CD4-positive, alpha-beta T cell treated with Interleukin-15 for 1 hour (primary cell): ENCODE results near the gene PPP2R2D.

ENCODE experiments used
- DNase-seq: peaks from one replicate; pipeline ENCODE4 v3.0.0-alpha.2; 2020

The PPP2R2D gene

GRCh38 chr10:131890276-131891195 is 10.3 kb upstream of the PPP2R2D start:
- DNase-seq: no peak

DNA sequence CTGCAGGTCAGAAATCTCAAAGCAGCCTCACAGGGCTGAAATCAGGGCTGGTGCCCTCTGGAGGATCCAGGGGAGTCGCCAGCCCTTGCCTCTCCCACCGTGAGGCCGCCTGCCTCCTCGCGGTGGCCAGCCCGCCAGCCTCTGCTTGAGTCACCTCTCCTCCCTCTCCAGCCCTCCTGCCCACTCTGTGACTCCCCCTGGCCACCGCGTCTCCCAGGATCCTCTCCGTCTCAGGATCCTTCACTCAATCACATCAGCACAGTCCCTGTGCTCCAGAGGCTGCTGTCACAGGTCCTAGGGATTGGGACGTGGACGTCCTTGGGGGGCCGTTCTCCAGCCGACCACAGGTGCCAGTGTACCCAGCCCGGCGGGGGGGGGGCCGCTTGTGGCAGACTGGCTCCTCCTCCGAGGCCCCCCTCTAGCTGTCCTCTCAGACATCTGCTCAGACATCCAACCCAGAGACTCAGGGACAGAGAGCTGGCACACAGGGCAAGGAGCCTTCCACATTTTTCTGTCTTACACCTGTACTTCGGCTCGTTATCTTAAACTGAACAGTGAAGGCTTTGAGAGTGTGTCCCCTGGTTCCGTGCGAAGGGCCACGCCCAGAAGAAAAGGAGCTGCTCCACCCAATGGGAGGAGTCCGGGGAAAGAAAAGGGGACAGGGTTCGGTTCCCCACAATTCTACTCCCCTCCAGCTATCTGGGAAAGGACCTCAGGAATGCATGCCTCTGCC is 9.4 kb upstream of the PPP2R2D start:
- DNase-seq: no peak

DNA sequence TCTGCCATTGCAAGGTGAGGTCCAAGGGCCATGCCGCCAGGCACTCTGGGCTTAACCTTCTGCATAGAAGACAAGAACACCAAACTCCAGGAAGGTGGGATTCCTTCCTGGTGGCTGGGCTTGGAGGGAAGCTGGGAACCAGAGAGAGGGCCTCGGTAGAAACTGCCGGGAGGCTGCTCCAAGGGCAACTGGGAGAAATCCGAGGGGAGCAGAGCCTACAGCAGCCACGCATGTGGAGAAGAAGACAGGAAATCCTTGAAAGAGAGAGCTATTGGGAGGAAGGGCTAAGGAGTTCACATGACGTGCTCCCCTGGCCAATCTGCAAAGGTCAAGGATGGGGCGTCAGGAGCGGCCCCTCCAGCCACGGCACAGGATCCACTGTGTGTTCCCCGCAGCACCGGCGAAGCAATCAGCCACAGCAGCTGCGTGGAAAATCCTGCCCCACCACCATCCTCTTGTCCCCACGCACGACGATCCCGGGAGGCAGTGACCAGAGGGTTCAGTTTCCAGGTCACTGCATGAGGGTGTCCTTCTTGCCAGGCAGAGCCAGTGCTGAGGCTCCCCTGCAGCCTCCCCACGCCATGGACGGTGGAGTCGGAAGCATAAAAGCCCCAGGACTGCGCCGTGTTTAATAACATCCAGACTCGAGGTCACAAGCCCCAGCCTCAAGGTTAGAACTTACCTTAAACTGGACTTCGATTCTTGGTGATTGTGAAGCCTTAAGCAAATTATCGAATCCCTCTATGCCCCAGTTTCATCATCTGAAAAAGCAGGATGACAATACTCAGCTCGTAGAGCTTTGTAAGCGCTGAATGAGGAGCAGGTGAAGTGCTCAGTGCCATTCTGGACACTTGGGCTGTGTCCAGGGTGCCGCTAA is 8.6 kb upstream of the PPP2R2D start:
- DNase-seq: no peak

DNA sequence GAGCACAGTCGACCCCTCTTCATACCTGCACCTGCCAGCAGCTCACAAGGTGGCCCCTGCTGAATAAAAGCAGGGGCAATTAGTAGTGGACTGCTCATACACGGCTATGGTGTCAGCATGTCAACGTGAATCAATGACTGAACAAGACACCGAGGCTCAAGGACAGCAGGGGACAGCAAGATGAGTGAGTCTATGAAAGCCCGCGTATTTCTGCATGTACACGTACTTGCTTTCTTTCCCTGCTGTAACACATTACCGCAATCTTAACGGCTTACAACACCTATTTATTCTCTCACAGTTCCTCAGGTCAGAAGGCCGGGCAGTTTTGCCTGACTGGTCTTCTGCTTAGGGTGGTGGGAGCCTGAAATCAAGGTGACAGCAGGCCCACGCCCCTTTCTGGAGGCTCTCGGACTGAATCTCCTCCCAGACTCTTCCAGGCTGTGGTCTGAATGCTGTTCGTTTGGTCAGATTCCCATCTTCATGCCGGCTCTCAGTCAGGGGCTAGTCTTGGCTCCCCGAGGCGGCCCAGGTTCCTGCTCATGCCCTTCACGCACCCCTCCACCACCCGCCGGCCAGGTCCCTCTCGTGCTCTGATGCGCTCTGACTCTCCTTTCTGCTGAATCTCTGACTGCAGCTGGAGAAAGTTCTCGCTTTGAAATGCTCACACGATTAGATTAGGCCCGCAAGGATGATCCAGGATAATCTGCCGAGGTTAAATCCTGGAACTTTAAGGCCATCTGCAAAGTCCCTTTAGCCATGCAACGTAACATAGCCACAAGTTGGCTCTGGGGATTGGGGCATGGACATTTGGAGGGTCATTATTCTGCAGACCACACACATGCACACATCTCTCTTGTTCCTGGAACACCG is 7.8 kb upstream of the PPP2R2D start:
- no peak for DNase-seq

GRCh38 chr10:131895116-131895515 is 5.7 kb upstream of the PPP2R2D start:
- DNase-seq: no peak

DNA sequence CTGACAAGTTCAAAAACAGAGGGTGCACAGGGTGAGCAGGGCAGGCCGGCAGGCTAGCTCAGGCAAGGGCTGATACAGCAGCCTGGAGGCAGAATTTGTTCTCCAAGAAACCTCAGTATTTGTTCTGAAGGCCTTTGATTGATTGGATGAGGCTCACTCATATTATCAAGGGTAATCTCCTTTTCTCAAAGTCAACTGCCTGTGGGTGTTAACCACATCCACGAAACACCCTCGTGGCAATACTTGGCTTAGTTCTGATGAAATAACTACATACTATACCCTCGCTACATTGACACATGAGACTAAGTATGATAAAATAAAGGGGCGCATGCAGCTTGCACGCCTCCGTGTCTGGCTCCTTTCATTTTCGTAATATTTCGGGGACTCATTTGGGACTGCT is 4.4 kb upstream of the PPP2R2D start:
- peak; percentile 44 for DNase-seq

GRCh38 chr10:131897297-131897899 is 3.4 kb upstream of the PPP2R2D start:
- DNase-seq: no peak

DNA sequence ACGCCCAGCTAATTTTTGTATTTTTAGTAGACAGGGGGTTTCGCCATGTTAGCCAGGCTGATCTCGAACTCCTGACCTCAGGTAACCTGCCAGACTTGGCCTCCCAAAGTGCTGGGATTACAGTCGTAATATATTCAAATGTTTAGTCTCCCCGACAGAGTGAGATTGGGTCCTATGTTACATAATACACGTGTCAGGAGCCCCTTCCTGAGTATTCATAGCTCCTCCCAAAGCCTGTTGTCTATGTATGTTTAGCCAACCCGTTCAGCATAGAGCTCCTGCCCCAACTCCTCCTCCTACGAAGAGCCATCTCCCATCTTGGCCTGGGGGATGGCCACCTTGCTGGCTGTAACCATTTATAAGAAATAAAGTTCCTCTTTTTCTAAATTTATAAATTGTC is 2.7 kb upstream of the PPP2R2D start:
- DNase-seq: no peak

DNA sequence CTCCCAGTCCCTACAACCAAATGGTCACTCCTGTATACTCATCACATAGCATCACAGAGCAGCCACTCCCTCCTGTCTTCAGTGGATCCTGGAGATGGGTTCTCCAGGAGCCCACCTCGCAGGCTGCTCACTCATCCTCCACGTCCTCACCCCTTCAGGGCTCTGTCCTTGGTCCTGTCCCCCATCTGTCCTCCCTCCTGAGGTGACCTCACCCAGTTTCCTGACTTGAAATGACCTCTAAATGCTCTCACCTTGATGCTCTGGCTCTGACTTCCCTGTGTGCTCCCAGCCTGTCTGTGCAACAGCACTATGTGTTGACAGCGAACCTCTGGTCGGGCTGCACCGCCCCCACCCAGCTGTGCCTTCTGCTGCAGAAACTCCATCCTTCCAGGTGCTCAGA is 2.1 kb upstream of the PPP2R2D start:
- no peak for DNase-seq

- no peak for DNase-seq
These were observed 1.6 kb upstream of the PPP2R2D start for GRCh38 chr10:131899116-131899690.

DNA sequence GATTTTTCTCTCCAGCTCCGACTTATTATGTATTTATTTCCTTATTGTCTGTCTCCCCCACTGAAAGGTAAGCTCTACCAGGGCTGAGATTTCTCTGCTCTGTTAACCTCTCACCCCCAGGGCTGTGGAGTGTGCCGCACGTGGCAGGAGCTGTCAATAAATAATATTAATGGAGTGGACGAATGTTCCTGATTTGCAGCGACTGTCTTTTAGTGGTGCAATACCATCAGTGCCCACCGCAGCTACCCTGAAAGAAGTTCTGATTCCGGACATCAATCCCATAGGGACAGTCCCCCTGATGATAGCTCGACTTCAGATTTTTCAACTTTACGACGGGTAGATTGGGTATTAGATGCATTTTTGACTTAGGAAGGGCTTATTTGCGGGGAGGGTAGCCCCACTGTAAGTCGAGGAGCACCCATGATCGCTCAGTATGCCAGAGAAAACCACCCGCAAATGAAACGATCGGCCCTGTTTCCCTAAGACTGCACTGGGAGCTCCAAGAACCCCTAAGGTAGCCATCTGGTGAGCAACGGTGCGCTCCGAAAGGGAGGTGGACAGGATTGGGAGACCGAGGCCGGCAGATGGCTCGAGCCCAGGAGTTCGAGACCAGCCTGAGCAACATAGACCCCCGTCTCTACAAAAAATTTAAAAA is 986 bp upstream of the PPP2R2D start:
- no peak for DNase-seq

DNA sequence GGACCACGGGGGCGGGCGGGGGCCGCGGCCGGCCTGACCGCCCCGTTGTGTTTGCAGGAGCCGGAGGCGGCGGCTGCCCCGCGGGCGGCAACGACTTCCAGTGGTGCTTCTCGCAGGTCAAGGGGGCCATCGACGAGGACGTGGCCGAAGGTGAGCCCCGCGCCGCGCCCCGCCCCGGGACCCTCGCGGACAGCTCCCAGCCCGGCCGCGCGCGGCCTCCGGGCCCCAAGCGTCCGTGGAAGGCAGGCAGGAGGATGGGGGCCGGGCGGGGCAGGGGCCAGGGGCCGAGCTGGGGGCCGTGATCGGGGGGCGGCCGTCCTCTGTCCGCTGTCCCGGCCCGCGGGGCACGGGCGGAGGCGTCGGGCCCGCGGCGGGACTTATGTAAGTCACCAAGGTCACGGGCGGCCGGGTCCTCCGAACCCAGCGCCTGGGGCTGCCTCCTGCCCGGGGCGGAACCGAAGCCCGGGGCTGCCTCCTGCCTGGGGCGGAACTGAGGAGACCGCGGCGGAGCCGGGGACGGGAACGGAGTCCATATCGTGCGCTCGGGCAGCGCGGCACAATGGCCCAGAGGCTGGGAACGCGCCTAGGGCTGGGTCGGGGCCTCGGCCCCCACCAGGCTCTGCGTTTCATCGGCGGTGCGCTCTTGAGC is 497 bp downstream of the PPP2R2D start:
- DNase-seq: peak; percentile 55

DNA sequence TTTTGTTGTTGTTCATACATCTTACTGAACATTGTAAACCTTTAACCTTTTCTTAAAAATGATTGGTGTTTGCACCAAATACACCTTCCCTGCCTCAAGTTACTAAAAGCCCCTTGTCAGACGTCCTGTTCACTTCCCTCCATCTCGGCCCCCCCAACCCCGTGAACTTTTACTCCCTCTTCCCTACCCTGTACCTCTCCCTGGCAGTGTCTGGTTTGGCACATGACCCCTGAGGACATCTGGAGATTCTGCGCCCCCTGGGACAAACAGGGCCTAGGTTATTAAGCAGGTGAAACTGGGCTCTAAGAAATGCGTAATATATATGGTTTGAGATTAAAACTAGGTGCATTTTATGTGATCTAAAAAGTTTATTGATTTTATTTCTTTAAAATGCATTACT is 1.4 kb downstream of the PPP2R2D start:
- no peak for DNase-seq

GRCh38 chr10:131902691-131903090 is 1.9 kb downstream of the PPP2R2D start:
- no peak for DNase-seq

- no peak for DNase-seq
These were observed 4.4 kb downstream of the PPP2R2D start for GRCh38 chr10:131905267-131905571.

- DNase-seq: no peak
These were observed 4.9 kb downstream of the PPP2R2D start for GRCh38 chr10:131905603-131906268.

- no peak for DNase-seq
These were observed 5.4 kb downstream of the PPP2R2D start for GRCh38 chr10:131906269-131906639.

DNA sequence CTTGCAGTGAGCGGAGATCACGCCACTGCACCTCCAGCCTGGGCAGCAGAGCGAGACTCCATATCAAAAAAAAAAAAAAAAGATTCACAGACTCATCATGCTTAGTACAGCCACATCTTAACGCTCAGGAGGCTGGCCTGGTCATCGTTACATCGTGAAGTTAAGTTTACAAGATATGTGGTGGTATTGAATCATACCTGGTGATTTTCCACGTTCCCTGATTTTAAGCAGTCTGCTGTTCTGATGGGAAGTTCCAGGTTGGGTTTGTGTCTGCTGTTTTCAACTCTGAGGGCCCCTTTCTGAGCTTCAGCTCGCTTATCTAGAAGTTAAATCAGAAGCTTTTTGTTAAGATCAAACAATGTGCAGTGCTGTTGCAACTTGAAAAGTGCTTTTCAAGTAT is 6.9 kb downstream of the PPP2R2D start:
- no peak for DNase-seq

DNA sequence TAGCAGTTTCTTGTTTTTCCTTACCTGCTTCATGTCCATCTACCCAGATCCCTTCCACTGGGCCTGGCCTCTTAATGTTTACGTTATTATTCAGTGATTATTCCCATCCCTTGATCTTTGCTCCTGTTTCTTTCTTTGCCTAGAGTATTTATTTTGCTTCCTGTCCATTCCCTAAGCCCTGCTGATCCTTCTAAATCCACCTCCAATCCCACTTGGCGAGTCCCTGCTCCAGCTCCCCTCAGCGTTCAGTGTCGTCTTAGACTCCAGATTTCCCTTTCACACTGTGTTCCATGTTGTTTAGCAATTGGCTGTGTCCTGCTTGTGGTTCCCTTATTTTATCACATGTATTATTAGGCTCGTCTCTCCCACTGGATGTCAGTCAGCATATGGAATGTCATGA is 7.3 kb downstream of the PPP2R2D start:
- DNase-seq: no peak
